ENCODE results near the gene TMEM238L. TPM values are rescaled to one million over a fixed set of nuclear protein-coding genes. Genes with fewer than 3 reads are reported as not detected.

The TMEM238L gene
- total and polyA plus RNA-seq, 2 donors (not counting 3 experiments of a cell fraction or from before 2014, with no cell fraction given), result not detected

GRCh38 chr17:10751563-10751962 is 52.3 kb downstream of the TMEM238L start:
- FAIRE-seq (no peak), DNase-seq (ENCODE audit: low read depth, low spot score) (no peak)
- POLR2A ChIA-PET, result no interaction called here
- dilution Hi-C loops (cut with MboI; ENCODE audit: extremely low pct_ligation_motif_present, low sequenced_read_pairs) (no loop called here), intact Hi-C loops (cut with micrococcal nuclease) (no loop called here)
- Histone ChIP-seq H3K27me3 (ENCODE audit: control insufficient read depth in 2 of 2, insufficient read depth in 2 of 2, low read length in 2 of 2) (no peaks in the 10 kb centered on the region), H3K9ac (replicated peaks; ENCODE audit: extremely low read depth, insufficient read depth, low read length) (no peak overlapping the region), H3K9me1 (replicated peaks; ENCODE audit: control insufficient read depth, extremely low read depth, insufficient read depth, low read length) (no peaks in the 10 kb centered on the region), H3K79me2 (ENCODE audit: control insufficient read depth, insufficient read depth, low read length) (no peaks in the 10 kb centered on the region), H2AFZ (ENCODE audit: low read depth, low read length) (no peak overlapping the region), H3K36me3 (ENCODE audit: control insufficient read depth in 2 of 2, extremely low read depth in 1 of 2, insufficient read depth in 2 of 2, low read length in 2 of 2) (no peaks in the 10 kb centered on the region), H3K4me3 (replicated peaks in 1 of 3; ENCODE audit: insufficient read depth in 1 of 3, low read depth in 1 of 3, low read length in 3 of 3) (no peak overlapping the region), H3K4me1 (ENCODE audit: control insufficient read depth, extremely low read depth, insufficient read depth, low read length) (no peaks in the 10 kb centered on the region), H3K27ac (ENCODE audit: insufficient read depth, low read depth, low read length) (no peak overlapping the region), H3K4me2 (ENCODE audit: insufficient read depth, low read length) (no peak overlapping the region), H3K9me3 (replicated peaks; ENCODE audit: control insufficient read depth, insufficient read depth, low read length) (no peaks in the 10 kb centered on the region), H4K20me1 (replicated peaks; ENCODE audit: control insufficient read depth, extremely low read depth, insufficient read depth, low read length) (no peaks in the 10 kb centered on the region)
- BruUV-seq (replicated peaks), result no TSS peak
- TF ChIP-seq POLR2AphosphoS5 (IDR thresholded peaks at IDR 0.05; ENCODE audit: insufficient read depth, low read depth, low read length) (no peak), MAX (IDR thresholded peaks at IDR 0.05; ENCODE audit: insufficient read depth, insufficient read length) (no peak), MYC (IDR thresholded peaks at IDR 0.05; ENCODE audit: low read depth, low read length) (no peak), POLR2A (IDR thresholded peaks at IDR 0.05; ENCODE audit: low read depth, low read length) (no peak), JUN (IDR thresholded peaks at IDR 0.05; ENCODE audit: borderline replicate concordance, insufficient read depth, insufficient read length, low read depth) (no peak), FOS (IDR thresholded peaks at IDR 0.05; ENCODE audit: borderline replicate concordance, insufficient read depth, low read length) (no peak), GATA2 (IDR thresholded peaks at IDR 0.05; ENCODE audit: insufficient read depth, insufficient read length, low read depth, low read length) (no peak), EZH2 (IDR thresholded peaks at IDR 0.05; ENCODE audit: borderline replicate concordance, low read depth, low read length, severe bottlenecking) (no peak)
- TF ChIP-seq, protein P1, sequence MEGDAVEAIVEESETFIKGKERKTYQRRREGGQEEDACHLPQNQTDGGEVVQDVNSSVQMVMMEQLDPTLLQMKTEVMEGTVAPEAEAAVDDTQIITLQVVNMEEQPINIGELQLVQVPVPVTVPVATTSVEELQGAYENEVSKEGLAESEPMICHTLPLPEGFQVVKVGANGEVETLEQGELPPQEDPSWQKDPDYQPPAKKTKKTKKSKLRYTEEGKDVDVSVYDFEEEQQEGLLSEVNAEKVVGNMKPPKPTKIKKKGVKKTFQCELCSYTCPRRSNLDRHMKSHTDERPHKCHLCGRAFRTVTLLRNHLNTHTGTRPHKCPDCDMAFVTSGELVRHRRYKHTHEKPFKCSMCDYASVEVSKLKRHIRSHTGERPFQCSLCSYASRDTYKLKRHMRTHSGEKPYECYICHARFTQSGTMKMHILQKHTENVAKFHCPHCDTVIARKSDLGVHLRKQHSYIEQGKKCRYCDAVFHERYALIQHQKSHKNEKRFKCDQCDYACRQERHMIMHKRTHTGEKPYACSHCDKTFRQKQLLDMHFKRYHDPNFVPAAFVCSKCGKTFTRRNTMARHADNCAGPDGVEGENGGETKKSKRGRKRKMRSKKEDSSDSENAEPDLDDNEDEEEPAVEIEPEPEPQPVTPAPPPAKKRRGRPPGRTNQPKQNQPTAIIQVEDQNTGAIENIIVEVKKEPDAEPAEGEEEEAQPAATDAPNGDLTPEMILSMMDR (IDR thresholded peaks at IDR 0.05; ENCODE audit: extremely low read depth in 1 of 2, insufficient read depth in 1 of 2, low read depth in 1 of 2, low read length in 2 of 2), result no peak
- CTCF ChIA-PET, result no interaction called here

Data from endothelial cell of umbilical vein (primary cell).